ENCODE results near the gene PPIL1.

Gene PPIL1

DNA sequence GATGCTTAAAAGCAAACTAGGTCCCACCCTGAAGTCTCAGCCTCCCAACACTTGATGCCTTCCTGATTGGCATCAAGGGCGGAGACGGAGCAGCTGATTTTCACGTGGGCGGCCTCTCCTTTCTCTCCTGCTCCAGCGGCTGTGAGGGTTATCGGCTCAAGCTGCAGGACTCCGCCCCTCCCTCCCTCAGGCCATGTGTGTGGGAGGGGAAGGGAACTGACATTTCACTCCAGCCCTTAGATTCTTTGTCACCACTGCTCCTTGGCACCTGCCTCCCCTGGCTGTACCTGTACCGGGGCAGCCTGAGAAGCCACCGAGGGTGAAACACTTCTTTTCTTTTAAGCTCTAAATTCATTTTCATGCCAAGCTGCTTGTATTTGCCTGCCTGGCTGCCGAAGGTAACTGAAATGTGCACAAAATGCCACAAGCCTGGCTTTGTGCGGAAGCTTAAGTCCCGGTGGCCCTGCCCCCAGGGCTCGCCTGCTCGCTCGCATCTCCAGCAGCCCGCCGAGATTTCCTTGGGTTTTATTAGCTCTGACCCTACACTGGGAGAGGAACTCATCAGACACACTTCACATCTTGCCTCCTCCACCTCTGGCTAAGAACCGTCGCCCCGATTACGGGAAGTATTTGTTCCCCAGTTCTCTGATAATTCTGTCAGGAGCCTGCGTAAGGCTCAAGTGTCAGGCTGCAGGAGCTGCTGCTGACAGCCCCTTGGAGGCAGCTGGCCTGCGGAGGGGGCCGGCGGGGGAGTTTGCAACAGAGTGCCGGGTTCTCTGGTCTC is 25.8 kb downstream of the PPIL1 start:
- TF ChIP-seq, protein P1, sequence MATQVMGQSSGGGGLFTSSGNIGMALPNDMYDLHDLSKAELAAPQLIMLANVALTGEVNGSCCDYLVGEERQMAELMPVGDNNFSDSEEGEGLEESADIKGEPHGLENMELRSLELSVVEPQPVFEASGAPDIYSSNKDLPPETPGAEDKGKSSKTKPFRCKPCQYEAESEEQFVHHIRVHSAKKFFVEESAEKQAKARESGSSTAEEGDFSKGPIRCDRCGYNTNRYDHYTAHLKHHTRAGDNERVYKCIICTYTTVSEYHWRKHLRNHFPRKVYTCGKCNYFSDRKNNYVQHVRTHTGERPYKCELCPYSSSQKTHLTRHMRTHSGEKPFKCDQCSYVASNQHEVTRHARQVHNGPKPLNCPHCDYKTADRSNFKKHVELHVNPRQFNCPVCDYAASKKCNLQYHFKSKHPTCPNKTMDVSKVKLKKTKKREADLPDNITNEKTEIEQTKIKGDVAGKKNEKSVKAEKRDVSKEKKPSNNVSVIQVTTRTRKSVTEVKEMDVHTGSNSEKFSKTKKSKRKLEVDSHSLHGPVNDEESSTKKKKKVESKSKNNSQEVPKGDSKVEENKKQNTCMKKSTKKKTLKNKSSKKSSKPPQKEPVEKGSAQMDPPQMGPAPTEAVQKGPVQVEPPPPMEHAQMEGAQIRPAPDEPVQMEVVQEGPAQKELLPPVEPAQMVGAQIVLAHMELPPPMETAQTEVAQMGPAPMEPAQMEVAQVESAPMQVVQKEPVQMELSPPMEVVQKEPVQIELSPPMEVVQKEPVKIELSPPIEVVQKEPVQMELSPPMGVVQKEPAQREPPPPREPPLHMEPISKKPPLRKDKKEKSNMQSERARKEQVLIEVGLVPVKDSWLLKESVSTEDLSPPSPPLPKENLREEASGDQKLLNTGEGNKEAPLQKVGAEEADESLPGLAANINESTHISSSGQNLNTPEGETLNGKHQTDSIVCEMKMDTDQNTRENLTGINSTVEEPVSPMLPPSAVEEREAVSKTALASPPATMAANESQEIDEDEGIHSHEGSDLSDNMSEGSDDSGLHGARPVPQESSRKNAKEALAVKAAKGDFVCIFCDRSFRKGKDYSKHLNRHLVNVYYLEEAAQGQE (IDR thresholded peaks at IDR 0.05; ENCODE audit: insufficient read depth in 1 of 2, low read depth in 2 of 2, low read length in 2 of 2), result no peak
- TF ChIP-seq TAF1 (IDR thresholded peaks at IDR 0.05; ENCODE audit: borderline replicate concordance, insufficient read depth, low read length) (no peak), POLR2AphosphoS5 (IDR thresholded peaks at IDR 0.05; ENCODE audit: low read depth, low read length) (no peak), FOXP2 (optimal IDR thresholded peaks at IDR 0.05; ENCODE audit: borderline replicate concordance, extremely low read depth, extremely low read length, insufficient read depth) (no peak), SIN3A (IDR thresholded peaks at IDR 0.05; ENCODE audit: borderline replicate concordance, insufficient read depth, low read length) (peak; percentile 69; the same call in 1 of the 2 replicates)

DNA sequence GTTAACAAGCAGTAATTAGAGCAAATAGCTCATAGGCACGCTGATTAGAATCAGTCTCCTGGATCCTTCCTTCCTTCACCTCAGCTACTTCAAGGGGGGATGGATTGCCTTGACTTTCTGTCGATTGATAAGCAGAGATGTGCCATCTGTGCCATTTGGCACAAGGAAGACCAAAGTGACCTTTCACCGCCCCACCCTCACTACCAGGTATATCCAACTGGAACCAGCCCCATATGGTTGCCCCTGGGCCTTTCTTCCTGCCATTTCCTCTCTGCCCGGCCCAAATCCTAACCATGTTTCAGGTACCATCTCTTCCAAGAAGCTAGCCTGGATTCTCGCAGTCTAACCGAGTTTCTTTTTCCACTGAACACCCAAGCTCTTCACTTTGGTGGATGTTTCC is 26.6 kb downstream of the PPIL1 start:
- no peak for TF ChIP-seq SIN3A (IDR thresholded peaks at IDR 0.05; ENCODE audit: borderline replicate concordance, insufficient read depth, low read length)
- no peak for TF ChIP-seq TAF1 (IDR thresholded peaks at IDR 0.05; ENCODE audit: borderline replicate concordance, insufficient read depth, low read length)
- no peak for TF ChIP-seq POLR2AphosphoS5 (IDR thresholded peaks at IDR 0.05; ENCODE audit: low read depth, low read length)
- no peak for TF ChIP-seq FOXP2 (optimal IDR thresholded peaks at IDR 0.05; ENCODE audit: borderline replicate concordance, extremely low read depth, extremely low read length, insufficient read depth)
- TF ChIP-seq, protein P1 (IDR thresholded peaks at IDR 0.05; ENCODE audit: insufficient read depth in 1 of 2, low read depth in 2 of 2, low read length in 2 of 2), result no peak

DNA sequence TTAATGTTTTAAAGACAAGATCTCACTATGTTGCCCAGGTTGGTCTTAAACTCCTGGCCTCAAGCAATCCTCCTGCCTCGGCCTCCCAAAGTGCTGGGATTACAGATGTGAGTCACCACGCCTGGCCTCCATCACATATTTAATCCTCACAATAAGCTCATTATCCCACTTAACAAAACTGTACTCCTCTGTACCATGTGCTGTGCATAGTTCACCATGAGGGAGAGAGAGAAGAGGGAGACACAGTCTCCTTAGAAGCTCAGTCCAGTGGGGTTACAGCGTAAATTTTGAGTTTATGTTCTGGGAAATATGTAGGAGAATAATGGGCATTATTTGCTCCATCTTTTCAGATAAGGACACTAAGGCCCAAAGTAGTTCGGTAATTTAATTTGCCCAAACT is 27.5 kb downstream of the PPIL1 start:
- no peak for TF ChIP-seq POLR2AphosphoS5 (IDR thresholded peaks at IDR 0.05; ENCODE audit: low read depth, low read length)

DNA sequence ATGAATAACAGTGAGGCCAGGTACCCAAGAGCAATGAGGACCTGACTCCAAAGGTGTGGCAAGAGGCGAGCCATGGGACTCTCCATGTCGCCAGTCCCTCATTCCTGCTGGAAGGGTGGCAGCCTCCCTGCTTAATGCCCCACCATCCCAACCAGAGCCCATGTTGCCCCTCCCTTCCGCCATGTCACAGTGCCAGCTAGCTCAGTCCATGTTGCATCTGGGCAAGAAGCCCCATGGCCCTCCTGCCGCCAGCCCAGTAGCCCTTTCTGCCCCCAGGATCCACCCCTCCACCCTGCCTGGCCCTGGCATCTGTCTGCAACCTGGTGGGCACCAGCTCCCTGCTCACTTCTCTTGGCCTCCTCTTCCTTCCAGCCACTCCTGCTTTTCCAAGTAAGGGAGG is 29.4 kb downstream of the PPIL1 start:
- TF ChIP-seq SIN3A (IDR thresholded peaks at IDR 0.05; ENCODE audit: borderline replicate concordance, insufficient read depth, low read length) (no peak), TAF1 (IDR thresholded peaks at IDR 0.05; ENCODE audit: borderline replicate concordance, insufficient read depth, low read length) (no peak), POLR2AphosphoS5 (IDR thresholded peaks at IDR 0.05; ENCODE audit: low read depth, low read length) (no peak), FOXP2 (optimal IDR thresholded peaks at IDR 0.05; ENCODE audit: borderline replicate concordance, extremely low read depth, extremely low read length, insufficient read depth) (no peak)
- TF ChIP-seq, protein P1 (IDR thresholded peaks at IDR 0.05; ENCODE audit: insufficient read depth in 1 of 2, low read depth in 2 of 2, low read length in 2 of 2), result no peak

DNA sequence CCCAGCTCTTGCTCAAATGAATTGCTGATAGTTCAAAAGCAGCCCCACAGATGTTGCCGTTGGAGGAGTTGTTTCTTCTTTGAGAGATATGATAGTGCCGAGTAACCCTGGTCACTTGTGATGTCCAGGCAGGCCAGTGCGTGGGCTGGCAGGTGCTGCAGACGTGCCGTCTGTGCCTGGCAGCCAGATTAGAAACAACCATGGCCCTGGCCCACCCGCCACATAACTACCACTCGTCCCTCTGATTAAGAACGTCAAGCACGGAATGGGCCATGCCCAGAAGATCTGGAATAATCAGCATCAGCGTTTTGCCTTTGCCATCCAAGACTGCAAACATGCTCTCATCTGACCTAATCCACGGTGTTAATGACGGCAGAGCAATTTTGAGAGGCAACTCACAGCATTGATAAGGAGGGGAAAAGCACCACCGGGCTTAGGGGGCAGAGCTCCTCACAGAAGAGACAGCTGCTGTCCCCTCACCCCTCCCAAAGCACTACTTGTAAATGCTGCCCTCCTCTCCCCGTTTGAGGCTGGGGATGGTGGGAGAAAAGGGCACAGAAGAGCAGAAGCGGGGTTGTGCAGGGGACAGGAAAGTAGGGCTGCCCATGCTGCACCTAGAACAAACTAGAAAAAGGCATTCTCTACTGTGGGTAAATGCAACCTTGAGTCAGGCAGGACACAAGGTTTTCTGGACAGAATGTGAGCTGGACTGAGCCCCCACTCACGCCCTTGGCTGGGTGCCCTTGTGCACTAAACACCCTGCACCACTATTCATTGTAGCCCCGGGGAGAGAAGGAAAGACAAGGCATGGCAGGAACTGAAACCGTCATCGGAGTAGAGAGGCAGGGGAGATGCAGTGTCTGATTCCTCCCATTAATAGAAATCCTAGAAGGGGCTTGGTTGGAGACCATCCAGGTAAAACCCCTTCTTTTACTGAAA is 30.1 kb downstream of the PPIL1 start:
- no peak for TF ChIP-seq SIN3A (IDR thresholded peaks at IDR 0.05; ENCODE audit: borderline replicate concordance, insufficient read depth, low read length)
- TF ChIP-seq POLR2AphosphoS5 (IDR thresholded peaks at IDR 0.05; ENCODE audit: low read depth, low read length), result no peak
- no peak for TF ChIP-seq FOXP2 (optimal IDR thresholded peaks at IDR 0.05; ENCODE audit: borderline replicate concordance, extremely low read depth, extremely low read length, insufficient read depth)
- no peak for TF ChIP-seq TAF1 (IDR thresholded peaks at IDR 0.05; ENCODE audit: borderline replicate concordance, insufficient read depth, low read length)
- TF ChIP-seq, protein P1 (IDR thresholded peaks at IDR 0.05; ENCODE audit: insufficient read depth in 1 of 2, low read depth in 2 of 2, low read length in 2 of 2), result no peak

Data from PFSK-1 (cell line).